HUES48 (cell line): ENCODE measurements around the gene KHDC4.

ENCODE experiments used
- H3K27ac ChIP-seq: one replicate; pipeline ENCODE4 v1.7.0; 2013; ENCODE audit warnings: low read depth, low read length, inconsistent platforms
- H3K27me3 ChIP-seq: 2 replicates; pipeline ENCODE4 v1.6.1; 2013; ENCODE audit warnings: mild to moderate bottlenecking, low read length; ENCODE audit not compliant: control insufficient read depth, insufficient read depth
- H3K36me3 ChIP-seq: 2 replicates; pipeline ENCODE4 v1.6.1; 2013; ENCODE audit warnings: low read length; ENCODE audit not compliant: control insufficient read depth, insufficient read depth
- H3K4me1 ChIP-seq: 2 replicates; pipeline ENCODE4 v1.6.1; 2013; ENCODE audit warnings: mild to moderate bottlenecking, low read length; ENCODE audit not compliant: control insufficient read depth, insufficient read depth
- H3K4me3 ChIP-seq: 2 replicates; pipeline ENCODE4 v1.5.1; 2013; ENCODE audit warnings: mild to moderate bottlenecking, low read depth, low read length
- H3K9ac ChIP-seq: 2 replicates; pipeline ENCODE4 v1.6.1; 2013; ENCODE audit warnings: mild to moderate bottlenecking, low read depth, low read length, moderate library complexity
- H3K9me3 ChIP-seq: 2 replicates; pipeline ENCODE4 v1.6.1; 2013; ENCODE audit warnings: low read length; ENCODE audit not compliant: control insufficient read depth, insufficient read depth

The KHDC4 gene

GRCh38 chr1:155918660-155919059 lies 15.6 kb downstream of the KHDC4 start:
- H3K9ac ChIP-seq = no peak overlapping the region
- no peak overlapping the region for H3K27ac ChIP-seq
- no peaks in the 10 kb centered on the region for H3K9me3 ChIP-seq
- H3K4me3 ChIP-seq = no peak overlapping the region
- H3K4me1 ChIP-seq = no peaks in the 10 kb centered on the region
- H3K27me3 ChIP-seq = no peaks in the 10 kb centered on the region
- H3K36me3 ChIP-seq = peaks cover 97% of the 10 kb centered on the region

- Histone ChIP-seq H3K27me3 (no peaks in the 10 kb centered on the region), H3K27ac (no peak overlapping the region), H3K4me3 (no peak overlapping the region), H3K9ac (no peak overlapping the region), H3K4me1 (peaks cover 9% of the 10 kb centered on the region; the same call in 1 of the 2 replicates), H3K9me3 (no peaks in the 10 kb centered on the region), H3K36me3 (peaks cover 81% of the 10 kb centered on the region)
These were observed 20.1 kb downstream of the KHDC4 start for GRCh38 chr1:155913969-155914757.

GRCh38 chr1:155912056-155912536 lies 22.1 kb downstream of the KHDC4 start:
- Histone ChIP-seq H3K9ac (no peak overlapping the region), H3K9me3 (no peaks in the 10 kb centered on the region), H3K27me3 (no peaks in the 10 kb centered on the region), H3K4me1 (peaks cover 9% of the 10 kb centered on the region; the same call in 1 of the 2 replicates), H3K36me3 (peaks cover 75% of the 10 kb centered on the region), H3K4me3 (no peak overlapping the region), H3K27ac (peak overlapping the region; percentile 86)

GRCh38 chr1:155911156-155912055 lies 22.8 kb downstream of the KHDC4 start, which contains the start of gene RIT1:
Gene RIT1, minus strand, starts transcription at chr1:155911349. Its CDS starts 588 bp downstream, at chr1:155910761.
- H3K27me3 ChIP-seq = no peaks in the 10 kb centered on the region
- H3K27ac ChIP-seq = peak within 1 kb of the TSS; percentile 86
- H3K9ac ChIP-seq = peak within 1 kb of the TSS; percentile 56
- H3K9me3 ChIP-seq = no peaks in the 10 kb centered on the region
- H3K4me1 ChIP-seq = peaks cover 9% of the 10 kb centered on the region; the same call in 1 of the 2 replicates
- peak within 1 kb of the TSS; percentile 86 for H3K4me3 ChIP-seq
- H3K36me3 ChIP-seq = peaks cover 75% of the 10 kb centered on the region

GRCh38 chr1:155910621-155911121 lies 23.5 kb downstream of the KHDC4 start:
- H3K4me3 ChIP-seq = peak overlapping the region; percentile 86
- H3K9me3 ChIP-seq = no peaks in the 10 kb centered on the region
- peaks cover 9% of the 10 kb centered on the region; the same call in 1 of the 2 replicates for H3K4me1 ChIP-seq
- H3K27ac ChIP-seq = peak overlapping the region; percentile 86
- H3K9ac ChIP-seq = peak overlapping the region; percentile 56
- no peaks in the 10 kb centered on the region for H3K27me3 ChIP-seq
- peaks cover 73% of the 10 kb centered on the region for H3K36me3 ChIP-seq

- Histone ChIP-seq H3K27ac (peak overlapping the region; percentile 5), H3K9me3 (no peaks in the 10 kb centered on the region), H3K4me3 (0 out of 2 replicates have a peak overlapping the region, but pooled peaks have one; percentile 86), H3K27me3 (no peaks in the 10 kb centered on the region), H3K4me1 (peaks cover 9% of the 10 kb centered on the region; the same call in 1 of the 2 replicates), H3K9ac (no peak overlapping the region), H3K36me3 (peaks cover 73% of the 10 kb centered on the region)
These were observed 24.3 kb downstream of the KHDC4 start for GRCh38 chr1:155909894-155910293.

- no peak overlapping the region for H3K4me3 ChIP-seq
- H3K4me1 ChIP-seq = no peaks in the 10 kb centered on the region
- no peak overlapping the region for H3K9ac ChIP-seq
- no peaks in the 10 kb centered on the region for H3K9me3 ChIP-seq
- H3K36me3 ChIP-seq = peaks cover 80% of the 10 kb centered on the region
- H3K27me3 ChIP-seq = no peaks in the 10 kb centered on the region
- H3K27ac ChIP-seq = no peak overlapping the region
These were observed 30.0 kb downstream of the KHDC4 start for GRCh38 chr1:155904261-155904660.

GRCh38 chr1:155900161-155900560 lies 34.1 kb downstream of the KHDC4 start:
- H3K9ac ChIP-seq = no peak overlapping the region
- peaks cover 63% of the 10 kb centered on the region for H3K36me3 ChIP-seq
- no peak overlapping the region for H3K27ac ChIP-seq
- no peak overlapping the region for H3K4me3 ChIP-seq
- H3K27me3 ChIP-seq = no peaks in the 10 kb centered on the region
- H3K4me1 ChIP-seq = no peaks in the 10 kb centered on the region
- no peaks in the 10 kb centered on the region for H3K9me3 ChIP-seq

GRCh38 chr1:155899683-155900082 lies 34.5 kb downstream of the KHDC4 start:
- Histone ChIP-seq H3K36me3 (peaks cover 59% of the 10 kb centered on the region), H3K4me3 (no peak overlapping the region), H3K27ac (no peak overlapping the region), H3K9ac (no peak overlapping the region), H3K27me3 (no peaks in the 10 kb centered on the region), H3K4me1 (no peaks in the 10 kb centered on the region), H3K9me3 (no peaks in the 10 kb centered on the region)

- Histone ChIP-seq H3K27ac (no peak overlapping the region), H3K9ac (no peak overlapping the region), H3K27me3 (no peaks in the 10 kb centered on the region), H3K4me1 (no peaks in the 10 kb centered on the region), H3K4me3 (no peak overlapping the region), H3K9me3 (no peaks in the 10 kb centered on the region), H3K36me3 (peaks cover 51% of the 10 kb centered on the region)
These were observed 35.3 kb downstream of the KHDC4 start for GRCh38 chr1:155898888-155899287.
